ENCODE data around the gene CX3CL1. TPM values are rescaled to one million over a fixed set of nuclear protein-coding genes. Genes with fewer than 3 reads are reported as not detected.

CX3CL1 gene
- total and polyA plus RNA-seq, 12 donors = 1.9 to 14.1 (median 6.5) TPM

- Histone ChIP-seq H3K4me1 (replicated peaks in 1 of 2) (peaks cover 0 to 3% of the 10 kb centered on the region in 2 donors), H3K9me3 (replicated peaks in 1 of 3) (no peaks in the 10 kb centered on the region), H3K36me3 (replicated peaks in 1 of 2) (no peaks in the 10 kb centered on the region), H3K27me3 (no peaks in the 10 kb centered on the region), H3K27ac (no peak overlapping the region), H3K4me3 (no peak overlapping the region)
- no peak for TF ChIP-seq POLR2A (IDR thresholded peaks at IDR 0.05)
- TF ChIP-seq, protein P1, sequence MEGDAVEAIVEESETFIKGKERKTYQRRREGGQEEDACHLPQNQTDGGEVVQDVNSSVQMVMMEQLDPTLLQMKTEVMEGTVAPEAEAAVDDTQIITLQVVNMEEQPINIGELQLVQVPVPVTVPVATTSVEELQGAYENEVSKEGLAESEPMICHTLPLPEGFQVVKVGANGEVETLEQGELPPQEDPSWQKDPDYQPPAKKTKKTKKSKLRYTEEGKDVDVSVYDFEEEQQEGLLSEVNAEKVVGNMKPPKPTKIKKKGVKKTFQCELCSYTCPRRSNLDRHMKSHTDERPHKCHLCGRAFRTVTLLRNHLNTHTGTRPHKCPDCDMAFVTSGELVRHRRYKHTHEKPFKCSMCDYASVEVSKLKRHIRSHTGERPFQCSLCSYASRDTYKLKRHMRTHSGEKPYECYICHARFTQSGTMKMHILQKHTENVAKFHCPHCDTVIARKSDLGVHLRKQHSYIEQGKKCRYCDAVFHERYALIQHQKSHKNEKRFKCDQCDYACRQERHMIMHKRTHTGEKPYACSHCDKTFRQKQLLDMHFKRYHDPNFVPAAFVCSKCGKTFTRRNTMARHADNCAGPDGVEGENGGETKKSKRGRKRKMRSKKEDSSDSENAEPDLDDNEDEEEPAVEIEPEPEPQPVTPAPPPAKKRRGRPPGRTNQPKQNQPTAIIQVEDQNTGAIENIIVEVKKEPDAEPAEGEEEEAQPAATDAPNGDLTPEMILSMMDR (IDR thresholded peaks at IDR 0.05) = no peak
- DNase-seq = no peak
- 85 to 93% (median 91%) methylated on average over 13 to 35 of the region's 35 CpGs for WGBS, 4 donors
- intact Hi-C loops (cut with DNase I) = no loop called here
Measured at GRCh38 chr16:57381791-57382534, 9.7 kb downstream of the CX3CL1 start.

GRCh38 chr16:57382535-57383275 lies 10.4 kb downstream of the CX3CL1 start:
- H3K4me1 ChIP-seq (replicated peaks in 1 of 2) = peaks cover 0 to 3% of the 10 kb centered on the region in 2 donors
- 78 to 90% (median 87%) methylated on average over 7 to 16 of the region's 16 CpGs for WGBS, 4 donors
- H3K27ac ChIP-seq = no peak overlapping the region
- TF ChIP-seq, protein P1 (IDR thresholded peaks at IDR 0.05) = no peak
- TF ChIP-seq POLR2A (IDR thresholded peaks at IDR 0.05) = no peak
- no peaks in the 10 kb centered on the region for H3K9me3 ChIP-seq (replicated peaks in 1 of 3)
- no peaks in the 10 kb centered on the region for H3K27me3 ChIP-seq
- intact Hi-C loops (cut with DNase I) = no loop called here
- no peak for DNase-seq
- H3K36me3 ChIP-seq (replicated peaks in 1 of 2) = no peaks in the 10 kb centered on the region
- H3K4me3 ChIP-seq = no peak overlapping the region

DNA sequence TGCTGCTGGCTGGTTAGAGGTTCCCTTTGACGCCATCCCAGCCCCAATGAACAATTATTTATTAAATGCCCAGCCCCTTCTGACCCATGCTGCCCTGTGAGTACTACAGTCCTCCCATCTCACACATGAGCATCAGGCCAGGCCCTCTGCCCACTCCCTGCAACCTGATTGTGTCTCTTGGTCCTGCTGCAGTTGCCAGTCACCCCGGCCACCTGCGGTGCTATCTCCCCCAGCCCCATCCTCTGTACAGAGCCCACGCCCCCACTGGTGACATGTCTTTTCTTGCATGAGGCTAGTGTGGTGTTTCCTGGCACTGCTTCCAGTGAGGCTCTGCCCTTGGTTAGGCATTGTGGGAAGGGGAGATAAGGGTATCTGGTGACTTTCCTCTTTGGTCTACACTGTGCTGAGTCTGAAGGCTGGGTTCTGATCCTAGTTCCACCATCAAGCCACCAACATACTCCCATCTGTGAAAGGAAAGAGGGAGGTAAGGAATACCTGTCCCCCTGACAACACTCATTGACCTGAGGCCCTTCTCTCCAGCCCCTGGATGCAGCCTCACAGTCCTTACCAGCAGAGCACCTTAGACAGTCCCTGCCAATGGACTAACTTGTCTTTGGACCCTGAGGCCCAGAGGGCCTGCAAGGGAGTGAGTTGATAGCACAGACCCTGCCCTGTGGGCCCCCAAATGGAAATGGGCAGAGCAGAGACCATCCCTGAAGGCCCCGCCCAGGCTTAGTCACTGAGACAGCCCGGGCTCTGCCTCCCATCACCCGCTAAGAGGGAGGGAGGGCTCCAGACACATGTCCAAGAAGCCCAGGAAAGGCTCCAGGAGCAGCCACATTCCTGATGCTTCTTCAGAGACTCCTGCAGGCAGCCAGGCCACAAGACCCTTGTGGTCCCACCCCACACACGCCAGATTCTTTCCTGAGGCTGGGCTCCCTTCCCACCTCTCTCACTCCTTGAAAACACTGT lies 11.3 kb downstream of the CX3CL1 start:
- peaks cover 0 to 3% of the 10 kb centered on the region in 2 donors for H3K4me1 ChIP-seq (replicated peaks in 1 of 2)

More for the DNA sequence above, 11.3 kb downstream of the CX3CL1 start:
- 77 to 84% (median 80%) methylated on average over 5 to 8 of the region's 8 CpGs for WGBS, 4 donors
- TF ChIP-seq POLR2A (IDR thresholded peaks at IDR 0.05) = no peak
- TF ChIP-seq, protein P1 (IDR thresholded peaks at IDR 0.05) = no peak
- Histone ChIP-seq H3K27ac (no peak overlapping the region), H3K27me3 (no peaks in the 10 kb centered on the region), H3K4me3 (no peak overlapping the region), H3K9me3 (replicated peaks in 1 of 3) (no peaks in the 10 kb centered on the region), H3K36me3 (replicated peaks in 1 of 2) (no peaks in the 10 kb centered on the region)
- no peak for DNase-seq
- intact Hi-C loops (cut with DNase I) = no loop called here
